ENCODE results near the gene GNS.

GRCh38 chr12:64674367-64674922 lies 84.8 kb downstream of the GNS start:
- TF ChIP-seq, protein P1, sequence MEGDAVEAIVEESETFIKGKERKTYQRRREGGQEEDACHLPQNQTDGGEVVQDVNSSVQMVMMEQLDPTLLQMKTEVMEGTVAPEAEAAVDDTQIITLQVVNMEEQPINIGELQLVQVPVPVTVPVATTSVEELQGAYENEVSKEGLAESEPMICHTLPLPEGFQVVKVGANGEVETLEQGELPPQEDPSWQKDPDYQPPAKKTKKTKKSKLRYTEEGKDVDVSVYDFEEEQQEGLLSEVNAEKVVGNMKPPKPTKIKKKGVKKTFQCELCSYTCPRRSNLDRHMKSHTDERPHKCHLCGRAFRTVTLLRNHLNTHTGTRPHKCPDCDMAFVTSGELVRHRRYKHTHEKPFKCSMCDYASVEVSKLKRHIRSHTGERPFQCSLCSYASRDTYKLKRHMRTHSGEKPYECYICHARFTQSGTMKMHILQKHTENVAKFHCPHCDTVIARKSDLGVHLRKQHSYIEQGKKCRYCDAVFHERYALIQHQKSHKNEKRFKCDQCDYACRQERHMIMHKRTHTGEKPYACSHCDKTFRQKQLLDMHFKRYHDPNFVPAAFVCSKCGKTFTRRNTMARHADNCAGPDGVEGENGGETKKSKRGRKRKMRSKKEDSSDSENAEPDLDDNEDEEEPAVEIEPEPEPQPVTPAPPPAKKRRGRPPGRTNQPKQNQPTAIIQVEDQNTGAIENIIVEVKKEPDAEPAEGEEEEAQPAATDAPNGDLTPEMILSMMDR (conservative IDR thresholded peaks at IDR 0.05; ENCODE audit: low read depth, low read length): no peak
- TF ChIP-seq EZH2 (IDR thresholded peaks at IDR 0.05; ENCODE audit: low read length, unreplicated experiment): no peak
- TF ChIP-seq EZH2phosphoT487 (IDR thresholded peaks at IDR 0.05; ENCODE audit: borderline replicate concordance, low read length): no peak

Data from PC-3 (cell line).